ENCODE results near the gene CORO2B.

The CORO2B gene

GRCh38 chr15:68629519-68630210 lies 50.9 kb downstream of the CORO2B start:
- no peak for DNase-seq (ENCODE audit: low read depth in 2 of 2)

- DNase-seq (ENCODE audit: low read depth in 2 of 2) = no peak
These were observed 51.4 kb downstream of the CORO2B start for GRCh38 chr15:68630211-68630555.

GRCh38 chr15:68630836-68631235 lies 52.0 kb downstream of the CORO2B start:
- no peak for DNase-seq (ENCODE audit: low read depth in 2 of 2)

GRCh38 chr15:68631601-68632051 lies 52.8 kb downstream of the CORO2B start:
- DNase-seq (ENCODE audit: low read depth in 2 of 2) = no peak

GRCh38 chr15:68632101-68632500 lies 53.3 kb downstream of the CORO2B start:
- no peak for DNase-seq (ENCODE audit: low read depth in 2 of 2)

GRCh38 chr15:68633231-68634121 lies 54.7 kb downstream of the CORO2B start:
- no peak for DNase-seq (ENCODE audit: low read depth in 2 of 2)

- DNase-seq (ENCODE audit: low read depth in 2 of 2) = no peak
These were observed 55.3 kb downstream of the CORO2B start for GRCh38 chr15:68634122-68634482.

GRCh38 chr15:68634531-68634930 lies 55.7 kb downstream of the CORO2B start:
- no peak for DNase-seq (ENCODE audit: low read depth in 2 of 2)

GRCh38 chr15:68635141-68635540 lies 56.3 kb downstream of the CORO2B start:
- no peak for DNase-seq (ENCODE audit: low read depth in 2 of 2)

- no peak for DNase-seq (ENCODE audit: low read depth in 2 of 2)
These were observed 57.5 kb downstream of the CORO2B start for GRCh38 chr15:68636256-68636655.

GRCh38 chr15:68637767-68638404 lies 59.1 kb downstream of the CORO2B start:
- DNase-seq (ENCODE audit: low read depth in 2 of 2) = no peak

- DNase-seq (ENCODE audit: low read depth in 2 of 2) = no peak
These were observed 60.2 kb downstream of the CORO2B start for GRCh38 chr15:68638953-68639515.

GRCh38 chr15:68639926-68640600 lies 61.3 kb downstream of the CORO2B start:
- DNase-seq (ENCODE audit: low read depth in 2 of 2) = no peak

GRCh38 chr15:68640791-68641331 lies 62.1 kb downstream of the CORO2B start:
- DNase-seq (ENCODE audit: low read depth in 2 of 2) = no peak

GRCh38 chr15:68641376-68641775 lies 62.6 kb downstream of the CORO2B start:
- no peak for DNase-seq (ENCODE audit: low read depth in 2 of 2)

GRCh38 chr15:68642491-68642845 lies 63.7 kb downstream of the CORO2B start:
- no peak for DNase-seq (ENCODE audit: low read depth in 2 of 2)

- no peak for DNase-seq (ENCODE audit: low read depth in 2 of 2)
These were observed 64.5 kb downstream of the CORO2B start for GRCh38 chr15:68643216-68643830.

- DNase-seq (ENCODE audit: low read depth in 2 of 2) = no peak
These were observed 65.5 kb downstream of the CORO2B start for GRCh38 chr15:68644083-68644904.

- no peak for DNase-seq (ENCODE audit: low read depth in 2 of 2)
These were observed 66.2 kb downstream of the CORO2B start for GRCh38 chr15:68644996-68645395.

GRCh38 chr15:68646156-68646555 lies 67.4 kb downstream of the CORO2B start:
- no peak for DNase-seq (ENCODE audit: low read depth in 2 of 2)

Data from stimulated activated CD4-positive, alpha-beta T cell treated with anti-CD3 and anti-CD28 coated beads, Interleukin-4, amount 100 ng/mL, for 48 hours (primary cell).